ENCODE measurements around the gene PREB.

Gene PREB

GRCh38 chr2:27152102-27152795 is 17.8 kb upstream of the PREB start:
- no peak for DNase-seq

GRCh38 chr2:27150639-27151230 is 16.3 kb upstream of the PREB start:
- DNase-seq: no peak

- DNase-seq: no peak
These were observed 15.4 kb upstream of the PREB start for GRCh38 chr2:27149570-27150405.

GRCh38 chr2:27148801-27149439 is 14.5 kb upstream of the PREB start, which contains the start of gene TCF23:
Gene TCF23 (plus strand): TSS chr2:27149004. CDS start chr2:27149134, 130 bp downstream.
- DNase-seq: no peak

GRCh38 chr2:27147935-27148334 is 13.5 kb upstream of the PREB start:
- no peak for DNase-seq

GRCh38 chr2:27145682-27146081 is 11.2 kb upstream of the PREB start:
- DNase-seq: no peak

GRCh38 chr2:27143285-27143684 is 8.8 kb upstream of the PREB start:
- no peak for DNase-seq

GRCh38 chr2:27139310-27139709 is 4.9 kb upstream of the PREB start, which contains the start of gene PRR30:
Gene PRR30 (minus strand): TSS chr2:27139410. CDS start chr2:27138329, 1,081 bp downstream.
- DNase-seq: no peak

GRCh38 chr2:27138111-27138510 is 3.7 kb upstream of the PREB start:
- no peak for DNase-seq

- no peak for DNase-seq
These were observed 3.0 kb upstream of the PREB start for GRCh38 chr2:27137322-27137935.

GRCh38 chr2:27136751-27137150 is 2.3 kb upstream of the PREB start:
- no peak for DNase-seq

- no peak for DNase-seq
These were observed 1.1 kb upstream of the PREB start for GRCh38 chr2:27135478-27135955.

- DNase-seq: no peak
These were observed 493 bp upstream of the PREB start for GRCh38 chr2:27134781-27135477.

- DNase-seq: no peak
These were observed 1.1 kb downstream of the PREB start for GRCh38 chr2:27133195-27133875.

- DNase-seq: no peak
These were observed 3.0 kb downstream of the PREB start for GRCh38 chr2:27131429-27131828.

- no peak for DNase-seq
These were observed 4.0 kb downstream of the PREB start for GRCh38 chr2:27130396-27130795.

- DNase-seq: no peak
These were observed 5.5 kb downstream of the PREB start for GRCh38 chr2:27128668-27129571.

GRCh38 chr2:27127883-27128667 is 6.4 kb downstream of the PREB start:
- DNase-seq: no peak

- DNase-seq: no peak
These were observed 8.2 kb downstream of the PREB start for GRCh38 chr2:27126252-27126710.

Measured in 8988T (cell line).